Kidney capillary endothelial cell (primary cell): Measurements from ENCODE around the gene PAK5.

Source experiments
- DNase-seq: peaks from one replicate; pipeline ENCODE4 v3.0.0-alpha.2; 2018; ENCODE audit warnings: low spot score

Gene PAK5

GRCh38 chr20:9616455-9616805, 222.4 kb downstream of the PAK5 start:
- no peak for DNase-seq

- DNase-seq = no peak
These were observed 223.0 kb downstream of the PAK5 start for GRCh38 chr20:9615766-9616454.

- DNase-seq = no peak
These were observed 223.8 kb downstream of the PAK5 start for GRCh38 chr20:9615118-9615517.

GRCh38 chr20:9613871-9614270, 225.0 kb downstream of the PAK5 start:
- DNase-seq = no peak

- no peak for DNase-seq
These were observed 227.0 kb downstream of the PAK5 start for GRCh38 chr20:9611921-9612320.

- no peak for DNase-seq
These were observed 228.2 kb downstream of the PAK5 start for GRCh38 chr20:9610665-9611064.

GRCh38 chr20:9609887-9610502, 228.9 kb downstream of the PAK5 start:
- peak; percentile 61 for DNase-seq

- no peak for DNase-seq
These were observed 230.1 kb downstream of the PAK5 start for GRCh38 chr20:9608639-9609340.

- DNase-seq = no peak
These were observed 236.1 kb downstream of the PAK5 start for GRCh38 chr20:9602847-9603183.

GRCh38 chr20:9600562-9600961, 238.3 kb downstream of the PAK5 start:
- DNase-seq = no peak

GRCh38 chr20:9597547-9597946, 241.3 kb downstream of the PAK5 start:
- no peak for DNase-seq

GRCh38 chr20:9595763-9596162, 243.1 kb downstream of the PAK5 start:
- no peak for DNase-seq

- DNase-seq = no peak
These were observed 244.5 kb downstream of the PAK5 start for GRCh38 chr20:9594284-9594875.

GRCh38 chr20:9592419-9592818, 246.5 kb downstream of the PAK5 start:
- no peak for DNase-seq

- no peak for DNase-seq
These were observed 247.8 kb downstream of the PAK5 start for GRCh38 chr20:9591080-9591479.

GRCh38 chr20:9590189-9590588, 248.7 kb downstream of the PAK5 start:
- DNase-seq = peak; percentile 25

GRCh38 chr20:9588706-9589105, 250.2 kb downstream of the PAK5 start:
- no peak for DNase-seq

GRCh38 chr20:9583151-9583550, 255.7 kb downstream of the PAK5 start:
- no peak for DNase-seq

GRCh38 chr20:9582137-9582536, 256.7 kb downstream of the PAK5 start:
- DNase-seq = no peak

- no peak for DNase-seq
These were observed 257.4 kb downstream of the PAK5 start for GRCh38 chr20:9581509-9581908.

GRCh38 chr20:9578594-9578993, 260.3 kb downstream of the PAK5 start:
- no peak for DNase-seq

GRCh38 chr20:9577397-9577796, 261.5 kb downstream of the PAK5 start:
- no peak for DNase-seq

- no peak for DNase-seq
These were observed 262.2 kb downstream of the PAK5 start for GRCh38 chr20:9576695-9577094.
